H1 (cell line): Measurements from ENCODE around the gene ITPR3. TPM values are rescaled to one million over a fixed set of nuclear protein-coding genes. Genes with fewer than 3 reads are reported as not detected.

Source experiments
- SP2 ChIP-seq: IDR thresholded peaks from 2 replicates; pipeline ENCODE4 v1.6.1; 2012; ENCODE audit warnings: mild to moderate bottlenecking, low read length, inconsistent platforms
- polyA plus RNA-seq, 7 experiments: library from polyadenylated mRNA; depleted of rRNA in 3 of 7; stranded (reverse) in 5 of 7; unstranded in 2 of 7; fragments of >200 nt in 5 of 7; fragments of 200-250 nt in 2 of 7; gene quantifications; 1 replicate in 5 of 7; 2 replicates in 1 of 7; 4 replicates in 1 of 7; pipeline versions ENCODE4 v1.2.1 to v1.2.3, GENCODE V29; 2011 to 2013; ENCODE audit warnings: missing spikeins in 2 of 7, mixed read lengths in 2 of 7
- total RNA-seq: library from RNA; stranded (reverse); fragmentation: NEBNext Ultra II Directional; extraction: Animal tissue kit (Norgen Biotek cat#: 25700); gene quantifications from 2 replicates; pipeline ENCODE4 v1.2.1, GENCODE V29; 2021

ITPR3 gene
- total and polyA plus RNA-seq, 2 of the 8 experiments (the other 6 are each of a cell fraction or from before 2014, with no cell fraction given), result 29.1 to 45.7 TPM

DNA sequence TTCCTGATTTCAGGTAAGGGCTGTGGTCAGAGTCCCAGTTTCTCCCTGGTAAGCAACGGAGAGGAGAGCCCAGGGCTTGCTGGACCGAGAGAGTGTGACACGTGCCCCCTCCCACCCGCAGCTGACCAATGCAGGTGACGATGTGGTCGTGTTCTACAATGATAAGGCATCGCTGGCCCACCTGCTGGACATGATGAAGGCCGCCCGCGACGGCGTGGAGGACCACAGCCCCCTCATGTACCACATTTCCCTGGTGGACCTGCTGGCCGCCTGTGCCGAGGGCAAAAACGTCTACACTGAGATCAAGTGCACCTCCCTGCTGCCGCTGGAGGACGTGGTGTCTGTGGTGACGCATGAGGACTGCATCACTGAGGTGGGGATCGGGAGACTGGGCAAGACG, 58.6 kb downstream of the ITPR3 start (continued):
- TF ChIP-seq SP2, result no peak
- TF ChIP-seq, all 59 proteins: peak for 0
